Measurements from ENCODE around the gene DSCAML1. TPM values are rescaled to one million over a fixed set of nuclear protein-coding genes. Genes with fewer than 3 reads are reported as not detected.

DSCAML1 gene, protein sequence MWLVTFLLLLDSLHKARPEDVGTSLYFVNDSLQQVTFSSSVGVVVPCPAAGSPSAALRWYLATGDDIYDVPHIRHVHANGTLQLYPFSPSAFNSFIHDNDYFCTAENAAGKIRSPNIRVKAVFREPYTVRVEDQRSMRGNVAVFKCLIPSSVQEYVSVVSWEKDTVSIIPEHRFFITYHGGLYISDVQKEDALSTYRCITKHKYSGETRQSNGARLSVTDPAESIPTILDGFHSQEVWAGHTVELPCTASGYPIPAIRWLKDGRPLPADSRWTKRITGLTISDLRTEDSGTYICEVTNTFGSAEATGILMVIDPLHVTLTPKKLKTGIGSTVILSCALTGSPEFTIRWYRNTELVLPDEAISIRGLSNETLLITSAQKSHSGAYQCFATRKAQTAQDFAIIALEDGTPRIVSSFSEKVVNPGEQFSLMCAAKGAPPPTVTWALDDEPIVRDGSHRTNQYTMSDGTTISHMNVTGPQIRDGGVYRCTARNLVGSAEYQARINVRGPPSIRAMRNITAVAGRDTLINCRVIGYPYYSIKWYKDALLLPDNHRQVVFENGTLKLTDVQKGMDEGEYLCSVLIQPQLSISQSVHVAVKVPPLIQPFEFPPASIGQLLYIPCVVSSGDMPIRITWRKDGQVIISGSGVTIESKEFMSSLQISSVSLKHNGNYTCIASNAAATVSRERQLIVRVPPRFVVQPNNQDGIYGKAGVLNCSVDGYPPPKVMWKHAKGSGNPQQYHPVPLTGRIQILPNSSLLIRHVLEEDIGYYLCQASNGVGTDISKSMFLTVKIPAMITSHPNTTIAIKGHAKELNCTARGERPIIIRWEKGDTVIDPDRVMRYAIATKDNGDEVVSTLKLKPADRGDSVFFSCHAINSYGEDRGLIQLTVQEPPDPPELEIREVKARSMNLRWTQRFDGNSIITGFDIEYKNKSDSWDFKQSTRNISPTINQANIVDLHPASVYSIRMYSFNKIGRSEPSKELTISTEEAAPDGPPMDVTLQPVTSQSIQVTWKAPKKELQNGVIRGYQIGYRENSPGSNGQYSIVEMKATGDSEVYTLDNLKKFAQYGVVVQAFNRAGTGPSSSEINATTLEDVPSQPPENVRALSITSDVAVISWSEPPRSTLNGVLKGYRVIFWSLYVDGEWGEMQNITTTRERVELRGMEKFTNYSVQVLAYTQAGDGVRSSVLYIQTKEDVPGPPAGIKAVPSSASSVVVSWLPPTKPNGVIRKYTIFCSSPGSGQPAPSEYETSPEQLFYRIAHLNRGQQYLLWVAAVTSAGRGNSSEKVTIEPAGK (N-terminal part only)
- total RNA-seq (2014; rRNA removed; shearing (Covaris generic); ENCODE audit: low replicate concordance) = not detected in 2 replicates

DNA sequence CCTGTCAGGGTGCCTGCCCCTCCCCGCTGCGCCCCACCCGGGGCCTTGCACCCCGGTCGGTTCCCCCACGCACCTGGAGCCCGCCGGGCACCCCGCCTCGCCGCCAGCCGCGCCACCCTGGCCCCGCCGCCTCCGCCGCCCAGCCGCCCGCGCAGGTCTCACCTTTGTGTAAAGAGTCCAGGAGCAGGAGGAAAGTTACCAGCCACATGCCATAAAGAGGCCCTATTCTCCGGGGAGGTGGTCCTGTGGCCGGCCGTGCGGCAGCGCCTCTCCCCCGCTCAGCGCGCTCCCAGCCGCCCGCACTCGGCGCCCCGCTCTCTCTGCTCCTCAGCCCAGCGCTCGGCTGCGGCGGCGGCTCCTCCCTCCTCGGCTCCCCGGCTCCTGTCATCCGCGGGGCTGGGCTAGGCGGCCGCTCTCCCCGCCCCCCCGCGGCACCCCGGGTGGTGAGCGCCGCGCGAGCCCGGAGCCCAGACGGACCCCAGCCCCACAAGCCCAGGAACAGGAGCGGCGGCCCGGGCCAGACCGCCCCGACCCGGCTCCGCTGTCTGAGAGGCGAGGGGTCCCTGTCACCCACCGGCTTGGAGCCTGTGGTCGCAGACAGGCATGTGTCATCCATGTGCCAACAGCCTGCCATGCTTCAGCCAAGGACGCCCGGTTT lies at the start of gene DSCAML1:
TSS of gene DSCAML1 (minus strand) at position 345 of the 658 bp plus-strand sequence. CDS start at position 208, 137 bp downstream.
- Histone ChIP-seq H3K36me3 (no peaks in the 10 kb centered on the region), H3K4me3 (no peak within 1 kb of the TSS), H3K9me3 (no peaks in the 10 kb centered on the region), H3K27me3 (peaks cover 30% of the 10 kb centered on the region)
- no peak for DNase-seq

DNA sequence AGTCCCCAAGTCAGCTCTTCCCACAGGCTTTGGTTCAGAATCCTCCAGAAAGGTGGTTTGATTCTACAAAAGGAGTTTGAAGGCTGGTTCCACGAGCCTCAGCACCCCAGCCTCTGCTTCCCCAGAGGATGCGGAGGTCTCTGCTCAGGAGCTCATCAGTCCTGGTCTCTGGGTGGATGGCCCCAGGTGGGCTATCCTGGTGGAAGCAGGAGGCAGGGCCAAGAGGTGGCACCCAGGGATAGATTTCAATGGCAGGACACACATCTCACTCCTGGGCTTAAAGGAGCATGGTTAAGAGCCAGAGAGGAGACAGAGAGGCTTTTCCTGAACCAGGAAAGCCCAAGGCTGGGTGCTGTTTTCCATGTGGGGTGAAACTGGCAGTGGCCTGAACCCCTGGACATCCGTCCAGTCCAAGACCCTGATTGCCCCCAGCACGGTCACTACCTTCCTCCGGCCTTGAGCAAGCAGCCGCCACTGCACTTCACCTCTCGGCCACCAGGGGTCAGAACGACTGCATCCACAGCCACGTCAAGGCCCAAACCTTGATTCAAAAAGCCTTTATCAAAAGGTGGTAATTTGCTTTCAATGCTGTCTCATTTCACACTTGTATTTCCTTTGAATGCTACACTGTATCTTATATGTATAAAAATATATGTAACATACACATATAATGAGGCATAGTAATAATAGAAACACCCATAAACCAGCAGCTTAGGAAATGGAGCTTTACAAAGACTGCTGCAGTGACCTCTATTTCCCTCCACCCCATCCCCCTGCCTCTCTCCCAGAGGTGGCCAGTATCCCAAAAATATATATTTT lies 46.9 kb upstream of the DSCAML1 start:
- no peaks in the 10 kb centered on the region; the same call in 1 of the 2 replicates for H3K27me3 ChIP-seq
- no peaks in the 10 kb centered on the region for H3K9me3 ChIP-seq
- peak; percentile 38 for DNase-seq
- no peak overlapping the region for H3K4me3 ChIP-seq
- no peaks in the 10 kb centered on the region for H3K36me3 ChIP-seq

DNA sequence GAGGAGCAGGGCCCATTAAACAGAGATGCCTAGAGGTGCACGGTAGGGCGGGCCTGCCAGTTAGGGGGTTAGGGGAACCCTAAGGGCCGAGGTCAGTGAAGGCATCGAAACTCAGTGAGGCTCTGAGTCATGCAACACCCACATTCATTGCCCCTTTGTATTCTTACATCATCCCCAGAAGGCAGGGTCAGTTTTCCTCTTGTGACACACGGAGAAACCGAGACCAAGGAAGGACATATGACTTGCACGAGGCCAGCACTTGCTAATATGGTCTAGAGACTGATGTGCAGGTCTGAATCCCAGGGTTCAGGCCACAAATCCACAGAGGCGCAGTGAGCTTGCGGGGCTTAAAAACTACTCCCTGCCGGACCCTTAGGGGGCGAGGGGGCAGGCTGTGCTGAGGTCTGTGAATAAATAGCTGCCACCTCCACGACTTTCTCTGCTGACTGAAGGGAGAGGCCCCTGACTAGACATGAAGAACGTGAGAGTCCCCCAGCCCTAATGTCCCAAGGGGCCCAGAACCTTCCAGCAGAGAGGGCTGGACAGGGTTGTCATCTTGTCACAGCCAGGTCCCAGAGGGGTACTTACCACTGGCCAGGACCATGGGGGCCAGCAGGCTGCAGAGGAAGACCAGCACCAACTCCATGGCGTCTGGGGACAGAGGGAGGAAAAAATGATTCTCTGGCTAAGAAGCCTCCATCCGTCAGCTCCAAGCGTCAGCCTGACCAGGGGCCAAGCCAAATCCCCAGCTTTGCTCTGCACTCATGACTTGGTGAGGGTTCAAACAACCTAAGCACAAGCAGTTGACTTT lies 45.3 kb upstream of the DSCAML1 start:
- no peak for DNase-seq
- H3K27me3 ChIP-seq = no peaks in the 10 kb centered on the region; the same call in 1 of the 2 replicates
- H3K36me3 ChIP-seq = no peaks in the 10 kb centered on the region
- H3K9me3 ChIP-seq = no peaks in the 10 kb centered on the region
- no peak overlapping the region for H3K4me3 ChIP-seq

DNA sequence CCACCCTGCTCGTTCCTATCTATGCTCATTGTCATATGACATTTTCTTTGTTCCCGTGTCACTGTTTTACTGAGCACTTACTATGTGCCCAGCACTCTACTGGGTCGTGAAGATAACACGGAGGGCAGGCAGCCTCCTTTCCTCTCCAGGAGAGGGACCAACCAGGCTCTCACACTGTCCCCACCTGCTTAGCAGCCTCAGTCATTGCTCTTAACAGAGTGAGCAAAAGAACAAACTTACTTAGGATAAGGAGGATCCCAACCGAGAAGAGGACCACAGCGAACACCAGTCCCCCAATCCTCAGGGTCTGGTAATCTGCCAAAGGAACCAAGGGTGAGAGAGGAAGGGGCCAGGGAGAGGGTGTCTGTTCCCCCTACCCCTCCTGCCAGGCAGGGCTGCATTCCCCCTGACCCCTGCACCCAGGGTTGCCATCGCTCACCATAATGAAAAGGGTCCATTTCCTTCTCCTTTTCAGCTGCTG lies 44.6 kb upstream of the DSCAML1 start:
- no peak for DNase-seq
- Histone ChIP-seq H3K27me3 (no peaks in the 10 kb centered on the region; the same call in 1 of the 2 replicates), H3K4me3 (no peak overlapping the region), H3K36me3 (no peaks in the 10 kb centered on the region), H3K9me3 (no peaks in the 10 kb centered on the region)

DNA sequence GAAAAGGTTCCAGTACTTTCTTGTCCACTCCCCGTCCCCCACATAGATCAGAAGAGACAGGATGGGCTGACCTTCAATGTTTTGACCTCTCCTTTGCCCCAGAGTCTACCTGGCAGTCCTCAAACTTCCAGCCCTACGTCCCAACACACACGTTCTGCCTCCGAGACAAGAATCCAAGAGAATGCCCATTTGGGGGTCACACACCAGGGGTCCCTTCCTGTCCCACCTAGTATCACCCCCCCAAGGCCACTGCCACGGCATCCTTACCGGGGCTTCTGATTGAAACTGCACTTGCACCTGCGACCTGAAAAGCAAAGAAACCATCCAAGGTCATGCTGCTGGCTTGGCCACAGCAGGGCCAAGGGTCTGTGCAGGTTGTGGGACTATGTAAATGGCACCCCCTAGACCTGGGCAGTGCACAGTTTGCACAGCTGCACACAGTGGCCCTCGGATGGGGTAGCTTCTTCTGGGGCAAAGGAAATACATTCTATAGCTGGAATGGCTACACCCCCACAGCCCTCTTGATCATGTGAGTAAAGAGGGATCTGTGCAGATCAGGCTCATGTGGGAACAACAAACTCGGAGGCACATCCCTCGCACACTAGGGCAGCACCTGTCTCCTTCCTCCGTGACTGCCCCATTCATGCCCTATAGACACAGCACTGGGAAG lies 44.0 kb upstream of the DSCAML1 start:
- H3K9me3 ChIP-seq = no peaks in the 10 kb centered on the region
- H3K36me3 ChIP-seq = no peaks in the 10 kb centered on the region
- H3K4me3 ChIP-seq = no peak overlapping the region
- no peak for DNase-seq
- H3K27me3 ChIP-seq = no peaks in the 10 kb centered on the region; the same call in 1 of the 2 replicates

DNA sequence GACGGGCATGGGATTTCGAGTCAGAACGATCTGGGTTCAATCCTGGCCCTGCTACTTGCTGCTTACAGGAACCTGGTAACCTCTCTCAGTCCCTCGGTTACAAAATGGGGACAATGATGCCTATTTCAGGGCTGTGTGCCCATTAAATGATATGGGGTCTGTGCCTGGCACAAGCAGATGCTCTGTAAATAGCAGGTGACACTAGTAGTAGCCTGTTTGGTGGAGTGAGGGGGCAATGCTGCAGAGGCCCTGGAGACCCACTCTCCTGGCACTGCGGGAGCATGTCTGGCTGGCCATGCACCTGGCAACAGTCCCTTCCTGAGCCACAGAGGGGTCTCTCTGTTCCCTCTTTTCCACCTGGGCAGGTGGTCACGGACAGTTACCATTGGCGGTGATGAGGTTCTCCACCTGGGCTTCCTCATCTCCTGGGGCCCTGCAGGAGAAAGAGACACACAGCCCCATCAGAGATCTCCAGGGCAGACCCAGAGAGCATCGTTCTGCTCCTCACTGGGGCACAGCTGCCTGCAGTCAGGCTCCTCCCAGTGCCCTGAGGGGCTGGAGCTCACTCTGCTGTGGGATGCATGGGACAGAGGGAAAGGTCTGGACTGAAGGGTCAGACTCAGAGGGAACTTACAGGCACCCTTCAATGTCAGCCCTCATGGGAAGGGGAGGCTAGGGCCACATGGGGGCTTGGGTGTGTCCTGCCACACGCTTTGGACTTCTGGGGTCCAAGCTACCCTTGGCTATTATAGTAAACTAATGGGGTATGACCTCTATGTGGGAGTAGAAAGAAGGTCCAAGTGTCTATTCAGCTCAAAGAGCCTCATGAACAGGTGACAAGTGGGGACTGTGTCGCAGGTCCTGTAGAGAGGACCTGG lies 43.2 kb upstream of the DSCAML1 start:
- DNase-seq = no peak
- H3K27me3 ChIP-seq = no peaks in the 10 kb centered on the region; the same call in 1 of the 2 replicates
- H3K4me3 ChIP-seq = no peak overlapping the region
- no peaks in the 10 kb centered on the region for H3K36me3 ChIP-seq
- no peaks in the 10 kb centered on the region for H3K9me3 ChIP-seq

DNA sequence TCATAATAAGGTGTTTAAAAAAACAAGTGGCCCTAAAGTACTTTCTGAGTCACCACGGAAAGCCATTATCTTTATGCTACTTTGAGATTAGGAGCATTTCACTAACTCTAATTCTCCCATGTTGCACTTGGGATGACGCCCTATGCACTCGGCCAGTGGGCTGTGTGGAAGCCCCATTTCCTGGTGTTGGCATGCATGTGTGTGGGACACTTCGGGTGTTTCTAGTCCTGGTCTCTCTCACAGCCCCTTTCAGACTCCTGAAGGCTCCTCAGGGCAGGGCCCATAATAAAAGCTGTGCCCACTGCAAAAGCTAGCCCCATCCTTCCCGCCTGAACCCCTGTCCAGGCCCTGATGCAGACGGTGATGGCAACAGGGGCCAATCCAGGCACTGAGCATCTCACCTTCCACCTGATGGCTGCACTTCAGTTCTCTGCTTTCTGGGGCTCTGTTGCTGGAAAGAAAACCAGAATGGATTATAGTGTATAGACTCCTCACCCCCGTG lies 42.4 kb upstream of the DSCAML1 start:
- DNase-seq = no peak
- H3K27me3 ChIP-seq = no peaks in the 10 kb centered on the region; the same call in 1 of the 2 replicates
- no peaks in the 10 kb centered on the region for H3K9me3 ChIP-seq
- no peaks in the 10 kb centered on the region for H3K36me3 ChIP-seq
- no peak overlapping the region for H3K4me3 ChIP-seq

DNA sequence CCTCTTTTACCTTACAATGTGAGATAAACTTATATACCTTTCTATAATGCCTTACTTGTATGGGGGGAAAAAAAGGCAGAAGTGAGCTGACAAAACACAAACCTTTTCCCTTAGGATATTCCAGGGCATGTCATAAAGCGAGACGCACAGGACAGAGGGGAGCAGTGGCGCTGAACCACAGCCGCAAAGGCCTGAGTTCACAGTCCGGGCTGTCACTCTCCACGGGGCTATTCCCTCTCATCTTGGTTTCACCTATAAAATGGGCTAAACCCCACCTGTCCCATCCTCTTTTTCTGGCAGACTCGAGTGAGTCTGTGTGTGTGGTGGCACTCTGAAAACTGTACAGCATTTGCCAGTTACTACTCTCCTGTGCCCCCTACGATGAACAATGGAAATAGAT lies 41.9 kb upstream of the DSCAML1 start:
- Histone ChIP-seq H3K27me3 (no peaks in the 10 kb centered on the region; the same call in 1 of the 2 replicates), H3K36me3 (no peaks in the 10 kb centered on the region), H3K9me3 (no peaks in the 10 kb centered on the region), H3K4me3 (no peak overlapping the region)
- DNase-seq = no peak

DNA sequence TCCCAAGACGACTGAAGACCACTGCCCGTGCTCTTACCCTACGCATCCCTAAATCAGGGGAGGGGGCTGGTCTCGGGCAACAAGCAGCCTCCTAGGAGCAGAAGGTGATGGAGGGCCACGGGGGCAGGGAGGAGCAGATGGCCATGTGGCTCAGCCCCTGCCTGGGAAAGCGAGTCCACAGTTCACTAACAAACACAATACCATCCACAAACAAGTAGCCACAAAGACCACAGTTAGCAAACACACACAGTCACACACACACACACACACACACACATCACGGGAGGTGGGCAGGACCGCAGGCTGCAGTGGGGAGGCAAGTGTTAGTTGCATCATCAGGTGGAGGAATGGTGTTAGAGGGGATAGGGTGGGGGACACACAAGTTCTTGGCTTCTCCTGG lies 40.8 kb upstream of the DSCAML1 start:
- no peak for DNase-seq
- Histone ChIP-seq H3K27me3 (no peaks in the 10 kb centered on the region; the same call in 1 of the 2 replicates), H3K9me3 (no peaks in the 10 kb centered on the region), H3K4me3 (no peak overlapping the region), H3K36me3 (no peaks in the 10 kb centered on the region)

DNA sequence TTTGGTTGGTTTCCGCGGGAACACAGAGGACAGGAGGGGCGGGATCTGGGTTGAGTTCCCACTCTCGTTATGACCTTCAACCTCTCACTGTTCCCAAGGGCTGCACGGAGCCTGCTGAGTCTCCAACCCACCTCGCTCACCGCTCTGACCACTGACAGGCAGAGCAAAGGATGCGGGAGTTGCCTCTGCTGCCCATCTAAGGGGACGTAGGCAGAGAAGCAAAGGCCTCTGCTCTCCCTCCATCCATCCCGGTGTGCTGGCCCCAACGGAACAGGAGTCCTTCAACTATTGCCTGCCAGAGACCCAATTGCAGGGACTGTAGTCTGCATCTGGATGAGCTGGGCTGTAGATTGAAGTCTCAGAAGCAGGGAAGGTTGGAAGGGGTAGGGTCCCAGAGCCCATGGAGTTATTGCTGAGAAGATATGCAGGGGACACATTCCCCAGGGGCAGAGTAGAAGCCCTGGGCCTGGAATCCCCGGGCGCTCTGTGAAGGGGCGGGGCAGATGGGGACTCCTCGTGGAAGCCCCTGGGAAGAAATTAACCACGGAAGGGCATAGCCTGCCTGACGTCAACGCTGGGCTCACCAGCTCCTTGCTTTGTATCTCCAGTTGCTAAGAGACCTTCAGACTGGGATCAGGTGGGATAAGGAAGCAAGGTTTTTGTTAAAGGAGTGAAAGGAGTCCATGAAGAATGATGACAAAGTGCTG lies 40.2 kb upstream of the DSCAML1 start:
- no peak for DNase-seq
- Histone ChIP-seq H3K4me3 (no peak overlapping the region), H3K9me3 (no peaks in the 10 kb centered on the region), H3K27me3 (no peaks in the 10 kb centered on the region; the same call in 1 of the 2 replicates), H3K36me3 (no peaks in the 10 kb centered on the region)

DNA sequence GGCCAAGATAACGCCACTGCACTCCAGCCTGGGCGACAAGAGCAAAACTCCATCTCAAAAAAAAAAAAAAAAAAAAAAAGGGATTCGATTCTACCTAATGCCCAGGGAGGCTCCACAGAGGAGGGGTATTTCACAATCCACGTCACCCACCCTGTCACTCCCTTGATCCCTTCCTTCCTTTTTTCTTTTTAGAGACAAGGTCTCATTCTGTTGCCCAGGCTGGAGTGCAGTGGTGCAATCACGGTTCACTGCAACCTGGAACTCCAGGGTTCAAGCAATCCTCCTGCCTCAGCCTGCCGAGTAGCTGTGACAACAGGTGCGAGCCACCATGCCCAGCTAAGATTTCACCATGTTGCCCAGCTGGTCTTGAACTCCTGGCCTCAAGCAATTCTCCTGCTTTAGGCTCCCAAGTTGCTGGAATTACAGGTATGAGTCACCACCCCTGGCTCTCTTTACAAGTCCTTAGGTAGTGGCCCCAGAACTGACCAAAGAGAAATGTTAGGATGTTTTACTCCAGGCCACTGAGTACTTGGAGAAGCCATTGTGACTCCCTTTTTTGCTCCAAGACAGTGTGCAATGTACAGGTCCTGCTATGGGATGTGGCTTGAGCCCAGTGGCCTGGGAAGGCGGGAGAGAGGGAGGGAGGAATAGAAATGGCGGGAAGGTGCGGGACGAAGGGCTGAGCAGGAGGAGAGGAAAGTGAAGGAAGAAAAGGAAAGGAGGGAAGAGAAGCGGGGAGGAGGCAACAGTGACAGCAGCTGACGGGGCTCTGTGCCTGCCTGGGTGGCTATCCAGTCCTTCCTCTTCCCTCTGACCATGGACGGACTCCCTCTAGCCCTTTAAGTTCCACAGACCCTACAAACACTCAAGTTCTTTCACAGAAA lies 39.3 kb upstream of the DSCAML1 start:
- no peak overlapping the region for H3K4me3 ChIP-seq
- no peak for DNase-seq
- no peaks in the 10 kb centered on the region for H3K9me3 ChIP-seq
- H3K36me3 ChIP-seq = no peaks in the 10 kb centered on the region
- H3K27me3 ChIP-seq = no peaks in the 10 kb centered on the region; the same call in 1 of the 2 replicates

DNA sequence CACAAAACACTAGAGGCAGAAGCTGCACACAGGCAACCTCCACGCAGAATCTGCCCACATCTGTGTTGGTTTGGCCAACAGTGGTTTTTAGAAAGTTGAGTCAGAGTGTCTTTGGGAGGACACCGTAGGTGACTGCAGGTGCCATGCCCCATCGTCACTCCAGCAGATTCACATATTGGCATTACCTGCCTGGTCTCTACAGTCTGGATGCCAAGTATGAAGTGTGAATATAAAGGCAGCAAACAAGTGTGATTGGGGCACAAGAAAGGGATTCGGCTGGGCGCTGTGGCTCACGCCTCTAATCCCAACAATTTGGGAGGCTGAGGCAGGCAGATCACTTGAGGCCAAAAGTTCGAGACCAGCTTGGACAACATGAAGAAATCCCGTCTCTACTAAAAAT lies 38.6 kb upstream of the DSCAML1 start:
- DNase-seq = no peak
- Histone ChIP-seq H3K36me3 (no peaks in the 10 kb centered on the region), H3K4me3 (no peak overlapping the region), H3K9me3 (no peaks in the 10 kb centered on the region), H3K27me3 (no peaks in the 10 kb centered on the region; the same call in 1 of the 2 replicates)
